Measurements from ENCODE around the gene HAUS8. TPM values are rescaled to one million over a fixed set of nuclear protein-coding genes. Genes with fewer than 3 reads are reported as not detected.

HAUS8 gene
- total and polyA plus RNA-seq, 2 of the 8 experiments (the other 6 are each of a cell fraction or from before 2014, with no cell fraction given): 18.4 to 23.2 TPM

- H2BK15ac ChIP-seq (ENCODE audit: low read length): 0 out of 2 replicates have a peak overlapping the region, but pooled peaks have one; percentile 14
- H3K79me1 ChIP-seq (ENCODE audit: low read depth, low read length): peaks cover 24% of the 10 kb centered on the region
These were observed 1.2 kb downstream of the HAUS8 start for GRCh38 chr19:17073869-17074633.

More at GRCh38 chr19:17073869-17074633, 1.2 kb downstream of the HAUS8 start:
- Histone ChIP-seq H3K27me3 (replicated peaks in 1 of 4; ENCODE audit: control insufficient read depth in 3 of 4, extremely low read depth in 1 of 4, insufficient read depth in 3 of 4, low read length in 3 of 4) (no peaks in the 10 kb centered on the region), H3K56ac (replicated peaks; ENCODE audit: insufficient read length, low read depth, low read length) (no peak overlapping the region), H3K4ac (replicated peaks; ENCODE audit: insufficient read length, low read depth, low read length) (no peak overlapping the region), H3K14ac (ENCODE audit: insufficient read length) (no peak overlapping the region), H3K4me3 (ENCODE audit: extremely low read depth in 1 of 4, insufficient read depth in 2 of 4, low read depth in 3 of 4, low read length in 4 of 4) (peak overlapping the region; percentile 71 to 96 (median 75)), H3K18ac (ENCODE audit: extremely low read depth, low read length) (no peak overlapping the region), H2AFZ (ENCODE audit: low read length) (no peak overlapping the region), H3K79me2 (ENCODE audit: control insufficient read depth in 1 of 2, insufficient read depth in 2 of 2, low read length in 2 of 2) (peaks cover 4 to 51% of the 10 kb centered on the region in 2 experiments; a peak in 3 of 4 replicates), H3K4me2 (ENCODE audit: insufficient read depth in 1 of 2, low read depth in 2 of 2, low read length in 2 of 2) (peak overlapping the region; percentile 78 to 91), H2BK5ac (ENCODE audit: low read depth, low read length) (no peak overlapping the region), H2AK5ac (ENCODE audit: low read depth, low read length) (no peak overlapping the region), H4K20me1 (replicated peaks in 1 of 2; ENCODE audit: control insufficient read depth in 1 of 2, insufficient read depth in 2 of 2, low read length in 2 of 2) (peaks cover 24 to 33% of the 10 kb centered on the region in 2 experiments), H3K23me2 (ENCODE audit: low read depth, low read length) (peaks cover 17% of the 10 kb centered on the region), H4K8ac (ENCODE audit: extremely low read depth, insufficient read depth, low read length) (no peak overlapping the region), H3K9me3 (ENCODE audit: insufficient read depth in 2 of 2, low read depth in 1 of 2, low read length in 1 of 2) (no peaks in the 10 kb centered on the region), H2BK120ac (replicated peaks; ENCODE audit: low read depth, low read length) (no peak overlapping the region), H3K23ac (ENCODE audit: insufficient read length) (no peak overlapping the region), H3K36me3 (ENCODE audit: control insufficient read depth in 2 of 4, insufficient read depth in 4 of 4, low read length in 3 of 4) (peaks cover 0 to 18% (median 3%) of the 10 kb centered on the region in 4 experiments; a peak in 5 of 8 replicates), H3K27ac (ENCODE audit: low read depth, low read length) (no peak overlapping the region), H2BK12ac (ENCODE audit: low read depth, low read length) (no peak overlapping the region), H4K5ac (ENCODE audit: insufficient read length, low read depth, low read length) (no peak overlapping the region), H3K9ac (replicated peaks in 1 of 4; ENCODE audit: extremely low read depth in 1 of 4, low read depth in 3 of 4, low read length in 3 of 4) (peak overlapping the region in 3 of 4 experiments; percentile 25 to 96 (median 93); a peak in 3 of 7 replicates), H4K91ac (replicated peaks; ENCODE audit: insufficient read length, low read length) (no peak overlapping the region), H2BK20ac (ENCODE audit: low read length) (no peak overlapping the region), H3K4me1 (replicated peaks in 1 of 4; ENCODE audit: control insufficient read depth in 3 of 4, insufficient read depth in 4 of 4, low read length in 3 of 4) (peaks cover under 1 to 13% (median 9%) of the 10 kb centered on the region in 4 experiments)
- ChIA-PET POLR2A (ENCODE audit: partially characterized antibody) (interaction anchor here (0.6 to 2.4 kb wide), 9 partner anchors 18 to 219 kb away, joined by 3 to 13 read pairs (median 4); partner anchors contain the start of genes OCEL1 and USE1), CTCF (ENCODE audit: partially characterized antibody) (no interaction called here)
- no peak for DNase-seq (ENCODE audit: low read depth in 1 of 2, low spot score in 2 of 2)
- no peak for FAIRE-seq
- WGBS, 2 experiments (ENCODE audit: extremely low coverage in 1 of 2, insufficient coverage in 1 of 2, insufficient read length in 1 of 2, insufficient replicate concordance in 2 of 2, low coverage in 1 of 2, low lambda C conversion rate in 2 of 2, missing lambda C conversion rate in 1 of 2): 46% methylated on average over 18 of the region's 18 CpGs; no CpG with 5 or more reads in 1 of the 2 experiments
- no peak for TF ChIP-seq SP1 (IDR thresholded peaks at IDR 0.05; ENCODE audit: low read depth, low read length)
- peak; percentile 76 for TF ChIP-seq MAFK (IDR thresholded peaks at IDR 0.05; ENCODE audit: low read depth, low read length)
- TF ChIP-seq BACH1 (IDR thresholded peaks at IDR 0.05; ENCODE audit: low read length): peak; percentile 84

All from H1 (cell line).